ENCODE results near the gene GRM7.

GRM7 gene

DNA sequence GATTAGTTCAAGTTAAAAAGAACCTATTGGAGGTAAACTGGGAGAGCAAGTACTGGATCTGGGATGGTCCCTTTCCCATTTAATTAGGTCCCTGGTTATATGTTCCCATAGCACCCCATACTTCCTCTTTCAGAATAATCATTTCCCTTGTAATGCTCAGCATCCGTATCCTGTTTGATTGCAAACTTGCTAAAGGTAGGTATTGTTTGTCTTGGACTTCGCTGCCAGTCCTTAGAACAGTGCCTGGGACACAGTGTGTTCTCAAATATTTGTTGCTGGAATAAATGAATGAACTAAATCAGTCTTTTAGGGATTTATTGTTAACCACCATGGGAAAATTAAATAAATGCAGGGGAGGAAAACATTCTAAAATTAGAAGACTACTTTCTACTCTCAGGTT is 299.8 kb downstream of the GRM7 start:
- DNase-seq, result no peak

DNA sequence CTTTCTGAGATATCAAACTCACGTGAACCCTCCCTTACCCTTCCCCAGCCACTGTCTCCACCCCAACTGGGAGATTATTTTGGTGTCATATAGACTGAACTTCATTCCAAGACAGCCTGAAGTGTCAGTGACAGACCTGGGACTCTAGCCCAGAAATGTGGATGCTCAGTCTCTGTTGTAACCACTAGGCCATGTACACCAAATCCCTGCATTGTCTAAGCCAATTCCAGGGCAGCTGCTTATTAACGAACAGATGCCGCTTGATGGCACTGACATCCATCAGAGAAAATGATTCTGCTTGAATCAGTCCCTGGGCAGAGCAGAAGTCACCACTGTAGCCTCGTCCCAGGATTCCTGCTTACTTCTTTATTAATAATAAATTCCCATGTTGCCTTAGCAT is 305.5 kb downstream of the GRM7 start:
- no peak for DNase-seq

DNA sequence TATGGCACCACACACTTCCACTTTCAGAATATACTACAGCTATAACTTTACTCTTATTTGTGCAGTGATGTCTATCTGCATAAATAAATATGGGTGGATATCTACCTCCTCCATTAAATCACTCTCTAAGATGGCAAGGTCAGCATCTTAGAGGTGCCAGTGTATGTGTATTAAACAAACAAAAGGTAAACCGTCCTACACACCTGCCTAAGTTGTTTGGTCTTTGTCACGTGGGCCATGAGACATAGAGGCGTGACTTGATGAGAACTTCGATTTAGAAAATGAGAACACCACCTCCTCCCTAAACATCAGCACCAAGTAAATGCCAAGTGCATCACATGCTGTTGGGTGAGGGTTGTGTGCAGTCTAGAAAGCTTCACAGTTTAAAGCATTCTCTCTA is 310.6 kb downstream of the GRM7 start:
- no peak for DNase-seq

DNA sequence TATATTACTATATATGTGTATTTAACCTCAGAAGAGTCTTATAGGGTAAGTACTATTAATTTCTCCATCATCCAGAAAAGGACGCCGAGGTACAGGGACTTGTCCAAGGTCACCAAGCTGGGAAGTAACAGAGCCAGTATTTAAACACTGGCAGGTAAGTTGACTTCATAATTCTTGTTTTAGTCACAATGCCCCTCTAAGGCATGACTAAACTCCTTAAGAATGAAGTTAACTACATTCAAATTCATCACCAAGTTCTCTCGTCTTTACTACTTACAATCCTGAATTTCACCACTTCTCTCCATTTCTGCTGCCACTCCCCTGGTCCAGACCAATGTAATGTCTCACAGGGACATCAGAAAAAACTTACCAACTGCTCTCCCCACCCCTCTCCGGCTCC is 312.1 kb downstream of the GRM7 start:
- DNase-seq, result no peak

DNA sequence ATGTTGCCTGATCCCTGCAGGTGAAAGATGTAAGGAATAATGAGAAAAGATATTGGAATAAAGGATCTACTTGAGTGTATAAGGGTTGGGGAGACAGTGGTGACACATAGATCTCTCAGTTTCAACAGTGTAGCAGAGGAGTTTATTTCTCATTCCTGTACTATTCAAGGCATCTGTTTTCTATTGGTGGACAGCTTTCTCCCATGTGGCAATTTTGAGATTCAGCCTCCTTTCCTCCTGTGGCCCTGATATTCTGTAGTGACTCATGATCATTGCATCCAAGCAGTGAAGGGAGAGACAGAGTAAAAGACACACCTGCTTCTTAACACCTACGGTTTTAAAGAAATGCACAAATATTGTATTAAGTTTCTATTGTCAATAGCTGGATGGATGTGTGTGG is 327.6 kb downstream of the GRM7 start:
- no peak for DNase-seq

DNA sequence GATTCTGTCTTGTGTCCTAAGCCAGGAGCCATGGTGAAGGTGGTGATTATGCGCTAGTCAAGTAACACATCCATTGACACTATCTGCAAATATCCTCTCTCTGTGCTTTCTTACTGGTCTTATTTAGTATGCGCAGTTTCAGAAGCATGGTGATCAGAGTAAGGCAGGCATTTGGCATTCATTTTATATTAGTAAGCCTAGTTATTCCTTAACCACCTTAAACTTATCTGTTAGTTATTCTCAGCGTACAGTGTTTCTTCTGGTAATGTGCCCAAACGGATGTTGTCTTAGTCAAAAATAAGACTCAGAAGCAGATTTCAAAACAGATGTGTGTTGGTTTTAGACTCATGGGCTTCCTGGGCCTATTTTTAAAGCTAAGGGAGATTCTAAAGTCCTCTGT is 329.2 kb downstream of the GRM7 start:
- DNase-seq, result no peak

DNA sequence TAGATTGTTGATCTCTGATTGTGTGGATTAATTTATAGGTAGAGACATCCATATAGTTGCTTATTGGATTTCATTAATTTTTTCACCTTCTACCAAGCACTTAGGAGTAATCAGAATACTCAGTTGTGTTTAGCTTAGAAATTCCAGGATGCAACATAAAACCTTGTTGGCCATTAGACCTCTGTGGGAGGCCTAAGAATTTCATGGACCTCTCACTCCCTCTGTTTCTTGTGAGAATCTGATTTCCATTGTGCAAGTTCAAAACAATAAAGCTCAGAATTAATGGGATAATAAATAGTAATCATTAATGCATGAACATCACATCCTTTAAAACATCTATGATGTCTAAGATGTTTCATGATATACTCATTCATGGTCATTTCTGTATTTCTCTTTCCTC is 332.4 kb downstream of the GRM7 start:
- DNase-seq, result no peak

DNA sequence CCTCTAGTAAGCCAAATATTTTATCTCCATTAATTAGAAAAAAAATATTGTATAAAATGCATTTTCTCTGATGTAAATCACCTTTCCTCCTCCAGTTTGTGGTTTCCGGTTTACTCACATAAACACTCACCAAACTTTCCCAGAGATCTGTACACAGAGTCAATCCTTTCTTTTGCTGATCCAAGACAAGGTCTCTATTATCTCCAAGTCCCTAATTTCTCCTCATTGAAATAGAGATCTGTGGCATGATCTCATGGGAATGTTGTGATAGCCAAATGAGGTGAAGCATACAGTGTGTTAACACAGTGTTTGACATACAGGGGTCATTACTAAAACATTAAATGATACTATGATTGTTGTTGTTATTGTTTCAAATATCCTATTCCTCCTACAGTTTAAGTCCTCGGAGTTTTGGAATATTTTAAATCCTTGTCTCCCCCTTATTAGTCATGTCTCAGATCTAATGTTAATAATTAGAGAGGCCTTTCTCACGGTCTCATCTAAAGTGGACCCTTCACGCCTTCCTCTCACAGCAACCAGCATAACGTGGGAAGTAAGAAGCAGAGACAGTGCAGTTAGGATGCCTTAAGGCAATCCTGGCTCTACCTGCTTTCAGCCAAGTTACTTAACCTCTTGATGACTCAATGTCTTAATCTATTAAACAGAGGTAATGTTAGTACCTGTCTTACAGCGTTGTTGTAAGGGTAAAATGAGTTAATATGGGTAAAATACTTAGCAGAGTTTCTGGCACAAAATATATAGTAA is 333.3 kb downstream of the GRM7 start:
- DNase-seq, result no peak

DNA sequence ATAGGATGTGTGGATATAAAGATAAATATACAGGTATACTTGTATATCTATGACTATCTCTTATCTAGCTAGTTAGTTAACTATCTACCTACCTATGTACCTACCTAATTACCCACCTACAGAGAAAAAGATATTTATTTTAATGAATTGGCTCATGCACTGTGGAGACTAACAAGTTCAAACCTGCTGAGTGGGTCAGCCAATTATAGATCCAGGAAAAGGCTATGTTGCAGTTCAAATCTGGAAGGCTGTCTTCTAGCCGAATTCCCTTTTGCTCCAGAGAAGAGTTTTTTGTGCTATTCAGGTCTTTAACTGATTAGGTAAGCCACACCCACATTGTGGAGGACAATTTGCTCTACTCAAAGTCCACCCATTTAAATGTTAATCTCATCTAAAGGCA is 335.0 kb downstream of the GRM7 start:
- no peak for DNase-seq

DNA sequence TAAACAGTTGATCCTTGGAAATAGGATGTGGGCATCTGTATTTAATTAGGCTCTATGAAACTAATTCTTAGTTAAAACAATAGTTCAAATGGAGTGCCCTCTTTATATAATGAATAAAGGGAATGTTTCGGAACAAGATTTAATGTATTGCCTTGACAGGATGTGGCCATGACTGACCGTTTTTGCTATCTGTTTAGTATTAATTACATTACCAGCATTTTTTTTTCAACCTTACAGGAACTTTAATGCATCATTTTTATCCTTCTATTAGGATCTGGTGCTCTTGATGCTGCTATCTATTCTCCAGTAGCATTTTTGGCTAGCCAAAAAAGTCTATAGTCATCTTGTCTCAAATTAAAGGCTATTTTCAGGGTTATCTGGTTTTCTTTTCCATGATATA is 340.9 kb downstream of the GRM7 start:
- no peak for DNase-seq

DNA sequence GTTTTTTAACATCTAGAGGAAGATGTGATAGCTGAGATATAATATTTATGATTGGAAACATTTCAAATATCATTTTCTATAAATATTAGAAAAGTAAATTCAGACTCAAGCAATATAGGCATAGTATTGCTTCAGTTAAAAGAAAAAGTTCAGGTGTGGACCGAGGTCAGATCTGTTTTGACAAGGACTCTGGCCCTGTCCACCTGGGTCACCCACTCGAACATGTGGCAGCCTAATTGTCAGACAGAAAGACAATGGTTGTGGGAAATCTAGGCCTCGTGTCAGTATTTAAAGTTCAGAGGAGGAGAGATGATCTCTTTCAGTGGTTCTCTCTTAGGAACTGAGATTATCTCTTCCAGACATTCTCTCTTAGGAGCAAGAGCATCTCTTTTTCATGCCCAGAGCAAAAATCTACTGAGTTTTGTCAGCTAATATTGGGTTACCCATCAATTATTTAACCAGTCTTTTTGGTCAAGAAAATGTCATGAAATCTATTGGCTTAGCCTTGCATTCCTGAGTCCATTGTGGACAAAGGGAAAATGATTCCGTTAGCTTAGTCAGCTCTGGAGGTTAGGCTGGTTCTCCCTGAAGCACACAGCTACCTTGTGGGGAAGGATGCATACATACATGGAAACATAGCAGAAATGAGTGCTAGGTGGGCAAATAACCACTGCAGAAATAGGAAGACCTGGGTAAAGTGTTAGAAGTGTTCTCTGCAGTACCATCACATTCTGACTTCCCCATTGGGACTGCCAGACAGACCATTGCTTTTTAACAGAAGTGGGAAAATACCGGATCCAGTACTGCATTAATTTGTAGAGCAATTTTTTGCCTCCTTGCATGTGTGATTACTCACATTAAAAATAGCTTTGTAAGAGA is 343.3 kb downstream of the GRM7 start:
- DNase-seq, result no peak

DNA sequence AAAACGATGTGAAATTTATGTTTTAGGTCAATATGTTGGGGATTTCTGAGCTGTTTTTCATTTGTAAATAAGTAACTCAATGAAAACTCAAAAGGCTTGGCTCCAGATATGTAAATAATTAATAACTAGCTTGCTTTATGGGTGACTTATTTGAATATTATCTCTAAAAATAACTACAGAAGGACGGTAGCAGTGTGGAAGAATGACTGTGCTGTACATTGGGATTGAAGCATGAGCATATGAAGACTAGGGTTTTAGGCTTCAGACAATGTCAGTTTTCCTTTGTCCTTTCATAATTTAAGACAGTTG is 343.9 kb downstream of the GRM7 start:
- DNase-seq, result no peak

DNA sequence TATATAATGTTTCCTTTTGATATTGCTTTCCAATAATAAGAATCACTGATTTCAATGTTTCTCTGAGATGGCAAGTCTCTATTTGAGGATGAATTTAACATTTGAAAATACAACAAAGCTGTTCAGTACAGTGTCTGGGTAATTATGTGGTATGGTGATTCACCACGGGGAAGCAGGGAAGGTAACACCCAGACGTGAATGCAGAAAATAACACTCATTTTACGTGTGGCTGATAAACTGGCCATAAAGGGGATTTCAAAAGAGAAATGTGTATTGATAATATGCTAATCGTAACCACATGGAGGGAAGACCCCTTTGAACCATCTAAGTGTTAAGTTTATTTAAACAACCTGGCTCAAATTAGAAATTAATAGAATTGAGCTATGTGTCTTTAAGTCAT is 344.6 kb downstream of the GRM7 start:
- DNase-seq, result no peak

DNA sequence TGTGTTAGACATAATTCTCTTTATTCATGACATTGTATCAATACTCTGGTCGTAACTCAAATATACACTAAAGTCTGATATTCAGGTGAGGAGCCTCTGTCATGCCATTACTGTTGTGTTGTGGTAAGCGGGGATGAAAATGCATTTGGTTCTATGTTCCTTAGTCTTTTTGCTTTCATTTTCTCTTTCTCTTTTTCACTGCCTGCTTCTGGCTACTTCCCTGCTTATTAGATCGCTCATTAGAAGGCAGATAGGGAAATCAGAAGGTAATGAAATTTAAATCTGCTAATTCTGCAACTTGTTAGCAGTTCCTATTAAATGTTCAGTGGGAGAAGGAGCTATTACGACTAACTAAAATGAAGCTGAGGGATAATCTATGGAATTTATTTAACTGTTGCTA is 345.0 kb downstream of the GRM7 start:
- no peak for DNase-seq

DNA sequence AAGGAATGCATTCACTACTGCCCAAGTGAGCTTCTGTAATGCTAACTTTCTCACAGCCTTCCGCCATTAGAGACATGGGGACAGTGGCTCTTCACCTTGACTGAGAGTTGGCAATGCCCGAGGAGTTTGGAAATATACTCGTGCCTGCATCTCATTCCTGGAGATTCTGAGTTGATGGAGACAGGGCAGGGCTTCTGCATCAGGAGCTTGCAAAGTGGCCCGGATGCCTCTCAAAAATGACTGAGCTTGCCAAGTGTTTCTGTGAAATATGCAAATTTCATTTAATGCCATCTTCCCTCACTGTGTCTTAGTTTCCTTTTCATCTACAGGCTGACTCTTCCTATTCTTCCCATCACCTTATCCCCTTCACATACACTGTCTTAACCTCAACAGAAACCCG is 346.2 kb downstream of the GRM7 start:
- no peak for DNase-seq

DNA sequence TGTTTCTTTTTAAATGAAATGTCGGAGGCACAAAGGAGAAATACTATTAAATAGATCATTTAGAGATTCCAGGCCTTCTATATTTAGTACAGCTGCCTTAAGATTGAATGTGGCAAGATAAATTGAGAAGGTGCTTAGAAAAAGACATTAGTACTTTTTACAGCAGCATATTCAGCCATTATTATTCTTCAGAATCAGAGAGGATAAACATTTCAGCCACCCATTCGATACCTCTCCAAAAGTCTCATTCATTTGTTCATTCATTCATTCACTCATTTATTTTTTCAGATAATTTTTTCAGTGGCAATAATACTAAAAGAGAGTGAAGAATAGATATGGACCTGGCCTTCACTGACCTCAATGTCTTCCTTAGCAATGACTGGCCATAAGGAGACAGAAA is 347.0 kb downstream of the GRM7 start:
- no peak for DNase-seq

DNA sequence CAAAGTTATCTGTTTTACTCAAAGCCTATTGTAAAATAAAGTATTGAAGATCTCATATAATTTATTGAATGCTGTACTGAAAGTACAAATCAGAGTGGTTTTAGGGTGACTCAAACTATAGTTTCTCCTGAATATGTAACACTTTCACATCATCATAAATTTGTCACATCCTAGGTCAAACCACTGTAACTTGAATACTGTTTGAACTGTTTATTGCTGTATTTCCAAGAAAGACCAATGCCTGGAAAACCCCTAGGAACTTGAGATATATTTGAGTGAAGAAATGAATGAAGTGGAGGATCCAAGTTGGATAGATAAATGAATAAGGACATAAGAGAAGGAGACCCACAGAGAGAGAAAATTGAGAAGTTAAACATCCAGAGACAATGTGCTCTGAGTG is 348.2 kb downstream of the GRM7 start:
- DNase-seq, result no peak

DNA sequence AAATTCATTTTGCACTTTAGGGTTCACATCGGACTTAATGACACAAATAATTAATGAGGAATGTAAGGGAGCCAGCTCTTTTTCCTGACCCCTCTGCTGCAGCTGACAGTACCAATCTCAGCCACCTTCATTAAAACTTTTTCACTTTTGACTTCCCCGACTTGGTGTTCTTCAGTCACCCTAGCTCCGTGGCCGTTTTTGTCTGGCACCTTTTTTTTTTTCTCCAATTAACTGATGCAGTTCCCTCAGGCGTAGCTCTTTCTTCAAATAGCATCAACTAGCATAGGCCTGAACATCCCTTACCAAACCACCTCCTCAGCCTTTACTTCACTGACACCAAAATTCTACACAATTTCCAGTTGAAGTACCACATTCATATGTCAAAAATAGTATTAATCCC is 350.8 kb downstream of the GRM7 start:
- no peak for DNase-seq

DNA sequence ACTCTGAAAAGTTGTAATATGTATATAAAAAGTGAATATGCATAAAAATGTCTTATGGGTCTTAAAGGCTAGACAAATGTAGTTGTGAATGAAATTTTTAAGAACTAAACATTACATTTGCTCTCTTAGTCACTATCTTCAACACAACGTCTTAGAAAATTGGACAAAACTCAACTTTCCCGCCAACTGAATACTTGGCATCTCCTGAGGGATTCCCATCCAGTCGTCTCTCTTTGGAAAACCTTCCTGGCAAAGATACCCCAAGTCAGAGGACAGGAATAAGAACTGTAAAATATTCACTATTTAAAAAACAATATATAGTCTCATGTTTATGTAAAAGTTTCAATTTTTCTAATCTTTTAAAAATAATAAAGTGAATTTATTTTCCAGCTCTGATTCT is 354.8 kb downstream of the GRM7 start:
- DNase-seq, result no peak

DNA sequence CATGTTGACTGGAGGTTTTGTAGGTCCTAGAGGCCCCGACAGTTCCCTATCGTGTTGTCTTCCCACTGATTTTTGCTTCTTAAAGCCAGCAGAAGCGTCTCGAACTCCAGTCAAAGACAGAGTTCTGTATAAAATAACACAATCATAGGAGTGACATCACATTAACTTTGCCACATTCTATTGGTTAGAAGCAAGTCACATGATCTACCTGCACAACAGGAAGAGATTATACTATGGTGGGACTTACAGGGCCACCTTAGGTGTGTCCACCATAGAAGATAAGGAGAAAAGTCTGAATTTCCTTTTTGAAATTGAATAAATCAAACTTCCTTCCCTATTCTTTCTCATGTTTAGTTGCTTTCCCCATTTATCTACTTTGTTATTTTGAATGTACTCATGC is 365.5 kb downstream of the GRM7 start:
- no peak for DNase-seq

DNA sequence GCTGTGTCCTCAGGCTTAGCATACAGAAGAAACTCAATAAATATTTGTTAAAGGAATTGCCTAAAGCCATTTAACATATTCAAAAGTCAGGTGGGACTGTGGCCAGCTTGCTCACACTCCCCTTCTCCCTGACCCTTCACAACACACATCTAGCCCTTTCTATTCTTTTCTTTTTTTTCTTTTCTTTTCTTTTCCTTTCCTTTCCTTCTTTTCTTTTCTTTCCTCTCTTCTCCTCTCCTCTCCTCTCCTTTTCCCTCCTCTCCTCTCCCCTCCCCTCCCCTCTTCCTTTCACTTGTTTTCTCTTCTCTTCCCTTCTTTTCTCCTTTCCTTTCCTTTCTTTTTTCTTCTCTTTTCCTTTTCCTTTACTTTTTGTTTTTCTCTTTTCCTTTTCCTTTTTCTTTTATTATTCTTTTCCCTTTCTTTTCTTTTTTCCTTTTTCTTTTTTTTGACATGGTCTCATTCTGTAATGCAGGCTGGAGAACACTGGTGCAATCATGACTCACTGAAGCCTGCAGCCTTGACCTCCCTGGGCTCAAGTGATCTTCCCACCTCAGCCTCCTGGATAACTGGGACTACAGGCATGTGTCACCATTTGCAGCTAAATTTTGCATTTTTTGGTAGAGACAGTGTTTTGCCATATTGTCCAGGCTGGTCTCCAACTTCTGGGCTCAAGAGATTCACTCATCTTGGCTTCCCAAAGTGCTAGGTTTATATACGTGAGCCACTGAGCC is 377.8 kb downstream of the GRM7 start:
- DNase-seq, result no peak

DNA sequence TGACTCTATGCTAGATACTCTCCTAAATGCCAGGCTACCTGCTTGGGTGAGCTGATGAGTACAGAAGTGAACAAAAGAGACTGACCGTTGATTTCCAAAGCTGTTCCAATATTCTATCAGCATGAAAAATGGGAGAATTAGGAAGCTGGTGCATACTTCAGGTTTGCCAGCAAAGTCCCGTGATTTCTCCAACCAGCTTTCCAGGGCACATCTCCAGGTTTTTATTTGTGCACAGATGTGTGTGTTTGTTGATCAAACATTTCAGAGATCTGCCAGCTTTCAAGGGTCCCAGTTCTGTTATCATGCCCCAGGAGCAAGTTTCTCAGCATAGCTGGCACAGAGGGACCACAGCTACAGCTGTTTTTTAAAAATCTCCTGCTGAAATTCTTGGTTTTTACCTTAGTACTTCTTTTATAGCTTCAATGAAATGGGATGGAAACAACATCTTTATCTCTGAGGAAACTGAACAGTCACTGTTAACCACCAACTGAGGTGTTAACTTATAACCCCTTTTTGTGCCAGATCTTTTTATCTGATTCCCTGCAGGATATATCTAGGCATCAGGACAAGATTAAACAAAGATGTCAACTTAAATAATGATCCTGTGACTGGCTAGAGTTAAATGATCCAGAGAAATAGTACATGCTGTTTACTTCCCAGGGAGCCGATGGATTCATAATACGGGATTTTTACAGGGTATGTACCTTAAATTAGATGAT is 380.8 kb downstream of the GRM7 start:
- peak; percentile 12 for DNase-seq

DNA sequence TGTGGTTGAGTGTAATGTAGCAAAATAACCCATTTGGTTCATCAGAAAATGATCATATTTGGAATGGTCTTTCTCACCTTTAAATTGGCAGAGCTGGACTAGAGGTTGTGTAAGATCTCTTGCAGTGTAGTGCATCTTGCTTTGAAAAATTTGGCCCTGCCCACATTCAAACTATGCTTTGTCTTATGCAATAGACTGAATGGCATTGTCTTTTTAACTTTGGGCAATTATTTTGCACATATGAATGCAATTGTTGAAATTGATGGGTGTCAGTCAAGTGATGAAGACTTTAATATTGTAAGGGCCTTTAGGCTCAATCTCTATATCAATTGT is 381.4 kb downstream of the GRM7 start:
- DNase-seq, result no peak
